ENCODE results near the gene CPZ. TPM values are rescaled to one million over a fixed set of nuclear protein-coding genes. Genes with fewer than 3 reads are reported as not detected.
"Not testable (repeated sequence)": the region's sequence is repeated elsewhere in the genome, so short reads cannot be mapped to it uniquely, and the experiment has no call there.

The CPZ gene
- total RNA-seq, 2 experiments from 2014 or later, result 0.21 to 0.23 TPM

DNA sequence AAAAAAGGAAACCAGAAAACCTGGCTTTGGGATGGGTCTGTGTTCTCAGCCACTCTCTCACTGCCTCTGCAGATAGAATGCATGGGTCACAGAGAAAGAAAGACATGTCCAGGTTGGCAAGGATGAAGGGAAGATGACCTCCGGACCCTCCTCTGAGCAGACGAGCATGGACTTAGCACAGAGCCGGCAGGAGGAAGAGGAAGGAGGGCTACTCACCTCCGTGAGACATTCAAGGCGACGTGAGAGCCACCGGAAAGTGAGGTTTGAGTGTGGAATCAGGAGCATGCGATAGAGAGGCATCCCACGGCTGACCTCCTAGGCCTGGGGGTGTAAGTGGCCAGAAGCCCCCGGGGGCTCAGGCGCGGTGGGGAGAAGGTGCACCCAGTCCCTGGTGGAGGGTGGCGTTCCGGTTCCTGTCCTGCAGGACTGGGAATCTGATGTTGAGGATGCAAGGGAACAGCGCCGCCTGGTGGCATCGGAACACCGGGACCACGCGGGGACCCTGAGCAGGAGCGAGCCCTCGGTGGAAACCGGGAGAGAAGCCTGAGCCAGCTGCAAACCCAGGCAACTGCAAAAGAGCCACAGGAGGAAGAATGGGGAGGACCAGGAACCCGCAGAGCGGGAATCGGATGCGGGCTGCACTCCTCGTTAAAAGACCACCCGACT lies 37.8 kb downstream of the CPZ start:
- H3K27ac Mint-ChIP-seq; ATAC-seq; DNase-seq; H3K4me1 Mint-ChIP-seq (ENCODE audit: low read depth); POLR2A ChIA-PET; H3K36me3 Mint-ChIP-seq (ENCODE audit: low read depth); H3K4me3 Mint-ChIP-seq; H3K9me3 Mint-ChIP-seq (ENCODE audit: insufficient read depth); CTCF ChIA-PET; H3K27me3 Mint-ChIP-seq (ENCODE audit: low read depth): not testable (repeated sequence)

DNA sequence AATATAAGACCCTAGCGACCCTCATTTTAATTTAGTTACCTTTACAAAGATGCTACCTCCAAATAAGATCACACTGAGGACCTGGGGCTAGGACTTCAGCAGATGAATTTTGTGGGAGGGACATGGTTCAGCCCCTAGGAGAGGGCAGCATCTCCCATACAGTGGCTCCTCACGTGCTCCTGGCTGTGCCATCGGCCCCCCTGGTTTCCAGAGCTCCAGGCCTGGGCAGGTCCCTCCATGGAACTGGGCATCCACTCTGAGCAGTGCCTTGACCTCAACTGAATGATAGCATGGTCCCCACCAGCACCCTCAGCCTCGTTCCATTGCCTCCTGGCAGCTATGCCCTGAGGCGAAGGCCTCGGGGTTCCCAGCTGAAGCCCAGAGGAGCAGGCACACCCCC lies 39.3 kb downstream of the CPZ start:
- ATAC-seq; H3K9me3 Mint-ChIP-seq (ENCODE audit: insufficient read depth); H3K27ac Mint-ChIP-seq; DNase-seq; CTCF ChIA-PET; H3K36me3 Mint-ChIP-seq (ENCODE audit: low read depth); H3K4me3 Mint-ChIP-seq; H3K4me1 Mint-ChIP-seq (ENCODE audit: low read depth); H3K27me3 Mint-ChIP-seq (ENCODE audit: low read depth); POLR2A ChIA-PET: not testable (repeated sequence)

DNA sequence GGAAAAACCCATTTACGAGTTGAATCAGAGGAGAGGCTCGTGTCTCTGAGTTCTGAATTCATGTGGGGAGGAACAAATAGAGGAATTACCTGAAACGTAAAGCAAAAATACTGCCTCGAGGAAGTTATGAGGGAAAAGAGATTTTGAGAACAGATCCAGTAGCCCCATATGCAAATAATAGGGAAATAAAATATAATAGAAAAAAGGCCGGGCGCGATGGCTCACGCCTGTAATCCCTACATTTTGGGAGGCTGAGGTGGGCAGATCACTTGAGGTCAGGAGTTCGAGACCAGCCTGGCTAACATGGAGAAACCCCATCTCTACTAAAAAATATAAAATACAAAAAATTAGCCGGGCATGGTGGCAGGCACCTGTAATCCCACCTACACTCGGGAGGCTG lies 42.2 kb downstream of the CPZ start:
- POLR2A ChIA-PET; H3K27ac Mint-ChIP-seq; CTCF ChIA-PET; H3K9me3 Mint-ChIP-seq (ENCODE audit: insufficient read depth); DNase-seq; H3K36me3 Mint-ChIP-seq (ENCODE audit: low read depth); H3K4me1 Mint-ChIP-seq (ENCODE audit: low read depth); H3K4me3 Mint-ChIP-seq; ATAC-seq; H3K27me3 Mint-ChIP-seq (ENCODE audit: low read depth): not testable (repeated sequence)

DNA sequence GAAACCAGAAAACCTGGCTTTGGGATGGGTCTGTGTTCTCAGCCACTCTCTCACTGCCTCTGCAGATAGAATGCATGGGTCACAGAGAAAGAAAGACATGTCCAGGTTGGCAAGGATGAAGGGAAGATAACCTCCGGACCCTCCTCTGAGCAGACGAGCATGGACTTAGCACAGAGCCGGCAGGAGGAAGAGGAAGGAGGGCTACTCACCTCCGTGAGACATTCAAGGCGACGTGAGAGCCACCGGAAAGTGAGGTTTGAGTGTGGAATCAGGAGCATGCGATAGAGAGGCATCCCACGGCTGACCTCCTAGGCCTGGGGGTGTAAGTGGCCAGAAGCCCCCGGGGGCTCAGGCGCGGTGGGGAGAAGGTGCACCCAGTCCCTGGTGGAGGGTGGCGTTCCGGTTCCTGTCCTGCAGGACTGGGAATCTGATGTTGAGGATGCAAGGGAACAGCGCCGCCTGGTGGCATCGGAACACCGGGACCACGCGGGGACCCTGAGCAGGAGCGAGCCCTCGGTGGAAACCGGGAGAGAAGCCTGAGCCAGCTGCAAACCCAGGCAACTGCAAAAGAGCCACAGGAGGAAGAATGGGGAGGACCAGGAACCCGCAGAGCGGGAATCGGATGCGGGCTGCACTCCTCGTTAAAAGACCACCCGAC lies 43.5 kb downstream of the CPZ start:
- H3K27ac Mint-ChIP-seq; CTCF ChIA-PET; POLR2A ChIA-PET; H3K36me3 Mint-ChIP-seq (ENCODE audit: low read depth); ATAC-seq; H3K27me3 Mint-ChIP-seq (ENCODE audit: low read depth); H3K4me1 Mint-ChIP-seq (ENCODE audit: low read depth); H3K9me3 Mint-ChIP-seq (ENCODE audit: insufficient read depth); H3K4me3 Mint-ChIP-seq; DNase-seq: not testable (repeated sequence)

DNA sequence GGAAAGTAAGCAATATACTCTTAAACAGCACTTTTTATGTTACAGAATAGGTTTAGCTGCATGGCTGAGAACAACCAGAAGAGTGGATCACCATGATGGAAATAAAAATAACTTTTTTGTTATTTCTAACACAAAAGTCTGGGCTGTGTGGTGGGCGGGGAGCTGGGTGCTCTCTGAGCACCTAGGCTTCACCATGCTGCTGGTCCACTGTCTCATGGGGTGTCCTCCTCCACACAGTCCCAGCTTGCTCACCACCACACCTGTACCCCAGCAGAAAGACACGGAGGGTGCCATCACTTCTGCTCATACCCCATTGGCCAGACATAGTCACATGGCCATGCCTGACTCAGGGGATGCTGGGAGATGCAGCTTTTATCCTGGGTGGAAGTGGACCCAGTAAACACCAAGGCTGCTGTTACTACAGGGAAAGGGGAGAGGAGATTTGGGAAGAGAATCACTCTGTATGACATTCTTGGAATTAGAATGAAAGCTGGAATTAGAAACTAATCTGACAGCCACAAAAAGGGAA lies 45.0 kb downstream of the CPZ start:
- CTCF ChIA-PET, result no interaction called here
- no peaks in the 10 kb centered on the region for H3K27me3 Mint-ChIP-seq (ENCODE audit: low read depth)
- H3K27ac Mint-ChIP-seq, result no peak overlapping the region

DNA sequence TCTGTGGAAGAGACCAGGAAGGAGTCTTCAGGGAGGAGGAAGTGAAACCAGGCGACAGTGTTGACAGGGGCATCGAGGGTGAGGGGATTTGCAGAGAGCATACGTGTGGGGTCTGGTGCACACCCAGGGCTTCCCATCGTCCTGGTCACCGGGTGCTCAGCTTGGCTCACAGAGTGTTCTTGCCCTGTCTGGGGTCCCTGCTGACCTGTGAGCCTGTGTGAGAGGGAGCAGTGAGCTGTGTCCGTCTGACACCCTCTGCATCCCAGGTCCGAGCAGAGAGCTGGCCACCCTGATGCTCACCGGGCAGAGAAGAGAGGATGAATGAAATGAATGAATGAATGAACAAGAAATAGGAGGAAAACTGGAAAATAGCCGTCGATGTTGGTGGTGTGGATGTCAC lies 46.5 kb downstream of the CPZ start:
- DNase-seq (no peak), ATAC-seq (no peak)
- no peak overlapping the region for H3K27ac Mint-ChIP-seq
- H3K36me3 Mint-ChIP-seq (ENCODE audit: low read depth), result no peaks in the 10 kb centered on the region
- CTCF ChIA-PET, result no interaction called here
- no peaks in the 10 kb centered on the region for H3K27me3 Mint-ChIP-seq (ENCODE audit: low read depth)
- H3K4me1 Mint-ChIP-seq (ENCODE audit: low read depth), result no peaks in the 10 kb centered on the region
- H3K4me3 Mint-ChIP-seq, result no peak overlapping the region
- POLR2A ChIA-PET, result no interaction called here
- no peaks in the 10 kb centered on the region for H3K9me3 Mint-ChIP-seq (ENCODE audit: insufficient read depth)

More for the DNA sequence above, 45.0 kb downstream of the CPZ start:
- no peaks in the 10 kb centered on the region for H3K36me3 Mint-ChIP-seq (ENCODE audit: low read depth)
- H3K4me1 Mint-ChIP-seq (ENCODE audit: low read depth), result no peaks in the 10 kb centered on the region
- ATAC-seq, result no peak
- POLR2A ChIA-PET, result no interaction called here
- DNase-seq, result no peak
- no peaks in the 10 kb centered on the region for H3K9me3 Mint-ChIP-seq (ENCODE audit: insufficient read depth)
- no peak overlapping the region for H3K4me3 Mint-ChIP-seq

DNA sequence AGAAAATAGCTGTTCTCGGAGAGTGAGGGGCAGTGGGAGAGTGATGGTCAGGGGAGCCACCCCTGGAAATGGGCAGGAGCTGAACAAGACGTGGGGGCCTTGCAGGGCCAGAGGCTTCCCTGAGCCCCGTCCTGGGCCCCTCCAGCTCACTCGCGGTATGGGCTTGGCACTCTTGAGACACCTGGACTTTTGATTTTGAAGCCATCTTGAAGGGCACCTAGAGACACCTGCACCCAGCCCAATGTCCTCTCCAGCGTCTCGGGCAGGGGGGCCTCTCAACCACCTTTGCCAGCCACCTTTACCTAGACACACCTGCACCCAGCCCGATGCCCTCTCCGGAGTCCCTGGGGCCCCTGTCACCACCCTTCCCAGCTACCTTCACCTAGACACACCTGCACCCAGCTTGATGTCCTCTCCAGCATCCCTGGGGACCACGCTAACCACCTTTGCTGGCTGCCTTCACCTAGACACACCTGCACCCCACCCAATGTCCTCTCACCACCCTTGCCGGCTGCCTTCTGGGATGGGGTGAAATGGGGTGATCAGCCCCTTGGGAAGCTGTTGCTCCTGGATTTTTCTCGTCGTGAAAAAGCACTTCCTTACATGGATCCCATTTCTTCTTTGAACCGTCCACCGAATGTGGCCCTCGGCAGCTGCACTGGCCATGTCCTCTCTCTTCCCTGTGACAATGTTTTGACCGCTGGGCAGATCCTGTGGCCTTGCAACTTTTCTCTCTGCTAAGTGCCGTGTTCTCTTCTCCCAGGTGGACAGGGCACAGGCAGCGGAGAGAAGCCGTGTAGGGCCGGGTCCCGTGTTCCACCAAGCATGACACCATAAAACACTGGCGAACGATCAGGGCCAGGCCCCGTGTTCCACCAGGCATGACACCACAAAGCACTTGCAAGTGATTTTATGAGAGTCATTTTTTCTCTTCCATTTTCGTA lies 47.5 kb downstream of the CPZ start:
- ChIA-PET POLR2A (no interaction called here), CTCF (no interaction called here)
- ATAC-seq (no peak), DNase-seq (no peak)
- no peaks in the 10 kb centered on the region for H3K36me3 Mint-ChIP-seq (ENCODE audit: low read depth)
- H3K4me1 Mint-ChIP-seq (ENCODE audit: low read depth), result no peaks in the 10 kb centered on the region
- H3K4me3 Mint-ChIP-seq, result no peak overlapping the region
- H3K9me3 Mint-ChIP-seq (ENCODE audit: insufficient read depth), result no peaks in the 10 kb centered on the region
- no peaks in the 10 kb centered on the region for H3K27me3 Mint-ChIP-seq (ENCODE audit: low read depth)
- H3K27ac Mint-ChIP-seq, result no peak overlapping the region

DNA sequence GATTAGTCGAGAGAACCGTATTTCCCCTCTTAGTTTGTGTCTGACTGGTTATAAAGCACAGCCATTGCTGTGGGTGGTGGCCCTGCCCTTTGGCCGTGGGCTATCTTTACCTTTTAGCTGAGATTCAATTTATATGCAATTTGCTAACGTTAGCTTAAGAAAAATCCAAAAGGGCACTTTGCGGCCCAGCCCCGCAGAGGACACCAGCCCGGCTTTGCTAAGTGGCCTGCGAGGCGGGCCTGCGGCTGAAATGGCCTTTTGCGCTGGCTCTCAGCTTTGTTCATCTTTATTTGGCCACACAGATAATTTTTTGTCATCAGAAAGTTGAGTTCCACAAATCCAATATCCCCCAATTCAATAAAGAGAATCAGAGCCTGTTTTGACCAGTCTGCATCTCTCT lies 48.3 kb downstream of the CPZ start:
- H3K4me3 Mint-ChIP-seq, result no peak overlapping the region
- H3K27me3 Mint-ChIP-seq (ENCODE audit: low read depth), result no peaks in the 10 kb centered on the region
- H3K36me3 Mint-ChIP-seq (ENCODE audit: low read depth), result no peaks in the 10 kb centered on the region
- H3K4me1 Mint-ChIP-seq (ENCODE audit: low read depth), result no peaks in the 10 kb centered on the region
- no peak for DNase-seq
- no peak for ATAC-seq
- ChIA-PET POLR2A (no interaction called here), CTCF (no interaction called here)
- no peak overlapping the region for H3K27ac Mint-ChIP-seq
- H3K9me3 Mint-ChIP-seq (ENCODE audit: insufficient read depth), result no peaks in the 10 kb centered on the region

DNA sequence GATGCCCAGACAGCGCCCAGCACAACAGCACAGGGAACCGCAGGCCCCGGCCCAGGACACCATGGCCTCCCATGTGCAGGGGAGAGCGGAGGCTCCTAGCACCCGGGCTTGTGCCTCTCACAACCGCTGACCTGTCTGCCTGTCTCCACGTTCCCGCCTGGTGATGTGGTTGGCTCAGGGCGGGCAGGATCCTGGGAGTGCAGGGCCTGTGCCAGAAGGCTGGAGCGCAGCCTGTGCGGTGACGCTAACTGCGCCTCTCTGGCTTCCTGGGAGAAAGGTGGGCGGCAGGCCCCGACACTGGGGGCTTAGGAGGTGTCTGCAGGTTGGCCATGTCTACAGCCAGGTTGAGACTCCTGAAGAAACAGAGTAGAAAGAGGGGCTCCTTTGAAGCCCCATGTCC lies 48.7 kb downstream of the CPZ start:
- Mint-ChIP-seq H3K36me3 (ENCODE audit: low read depth) (no peaks in the 10 kb centered on the region), H3K4me1 (ENCODE audit: low read depth) (no peaks in the 10 kb centered on the region), H3K9me3 (ENCODE audit: insufficient read depth) (no peaks in the 10 kb centered on the region), H3K27me3 (ENCODE audit: low read depth) (no peaks in the 10 kb centered on the region), H3K4me3 (no peak overlapping the region), H3K27ac (no peak overlapping the region)
- ChIA-PET CTCF (no interaction called here), POLR2A (no interaction called here)
- ATAC-seq (no peak), DNase-seq (no peak)

DNA sequence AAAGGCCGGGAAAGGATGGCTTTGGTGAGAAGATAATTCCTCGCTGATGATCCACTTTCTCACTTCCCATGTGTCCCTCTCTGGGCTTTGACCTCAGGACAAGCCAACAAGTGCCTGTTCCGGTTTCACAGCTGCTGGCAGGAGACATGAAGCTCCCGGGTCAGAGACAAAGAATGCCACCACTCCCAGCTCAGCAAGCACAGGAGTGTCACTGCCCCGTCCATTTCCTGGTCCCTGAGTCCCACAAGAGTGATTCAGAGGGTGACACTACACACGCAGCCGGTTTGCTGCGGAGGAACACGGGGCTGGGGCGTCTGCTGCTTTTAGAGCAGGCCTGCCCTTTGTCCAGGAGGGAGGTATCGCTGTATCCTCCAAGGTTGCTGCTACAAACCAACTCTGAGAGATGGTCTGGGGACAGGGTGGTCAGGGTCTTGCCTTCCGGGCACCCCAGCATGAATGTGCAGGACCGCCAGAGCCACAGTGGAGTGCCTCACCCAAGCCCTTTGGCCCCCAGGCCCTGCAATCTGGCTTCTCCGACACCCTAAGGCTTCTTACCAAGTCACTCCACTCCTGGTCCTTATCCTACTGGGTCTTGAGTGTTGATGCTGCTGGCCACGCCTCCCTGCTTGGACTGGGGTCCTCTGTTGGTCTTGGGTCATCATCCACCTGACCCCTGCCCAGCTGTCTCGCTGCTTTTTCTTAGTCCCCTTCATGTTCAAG lies 49.5 kb downstream of the CPZ start:
- Mint-ChIP-seq H3K9me3 (ENCODE audit: insufficient read depth) (no peaks in the 10 kb centered on the region), H3K27me3 (ENCODE audit: low read depth) (no peaks in the 10 kb centered on the region), H3K4me3 (no peak overlapping the region), H3K36me3 (ENCODE audit: low read depth) (no peaks in the 10 kb centered on the region), H3K4me1 (ENCODE audit: low read depth) (no peaks in the 10 kb centered on the region), H3K27ac (no peak overlapping the region)
- DNase-seq (no peak), ATAC-seq (no peak)
- CTCF ChIA-PET, result no interaction called here
- POLR2A ChIA-PET, result no interaction called here

DNA sequence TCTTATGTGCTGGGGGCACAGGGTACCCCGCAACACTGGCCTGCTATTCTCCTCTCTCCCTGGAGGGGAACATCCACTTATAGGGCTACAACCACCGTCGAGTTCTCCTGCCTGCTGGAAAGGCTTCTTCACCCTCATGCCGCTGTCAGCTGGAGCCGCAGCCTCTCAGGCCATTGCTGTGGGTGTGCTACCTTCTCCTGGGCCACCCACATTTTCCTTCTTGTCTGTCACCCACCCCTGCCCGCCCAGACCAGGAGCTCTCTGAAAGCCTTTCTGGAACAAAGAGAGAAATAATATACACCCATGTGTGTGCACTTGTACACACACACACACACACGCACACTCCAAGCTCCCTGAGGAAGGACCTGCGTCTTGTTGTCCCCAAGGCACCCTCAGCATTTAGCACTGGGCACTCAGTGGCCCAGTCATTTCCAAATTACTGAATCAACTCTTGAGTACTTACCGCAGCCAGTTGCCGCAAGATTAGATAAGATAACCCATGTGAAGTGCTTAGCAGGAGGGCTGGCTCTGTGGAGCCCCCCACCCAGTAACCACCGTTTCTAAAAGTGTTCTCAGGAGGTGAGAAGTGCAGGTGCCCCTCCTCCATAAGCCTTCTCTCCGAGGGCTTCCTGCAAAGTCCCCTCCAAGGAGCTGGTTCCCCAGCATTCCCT lies 50.2 kb downstream of the CPZ start:
- H3K4me1 Mint-ChIP-seq (ENCODE audit: low read depth), result no peaks in the 10 kb centered on the region
- H3K36me3 Mint-ChIP-seq (ENCODE audit: low read depth), result no peaks in the 10 kb centered on the region
- no peak overlapping the region for H3K4me3 Mint-ChIP-seq
- CTCF ChIA-PET, result no interaction called here
- ATAC-seq (no peak), DNase-seq (no peak)
- H3K27me3 Mint-ChIP-seq (ENCODE audit: low read depth), result no peaks in the 10 kb centered on the region
- H3K9me3 Mint-ChIP-seq (ENCODE audit: insufficient read depth), result no peaks in the 10 kb centered on the region
- POLR2A ChIA-PET, result no interaction called here
- no peak overlapping the region for H3K27ac Mint-ChIP-seq

Measured in activated CD8-positive, alpha-beta T cell treated with anti-CD3 and anti-CD28 coated beads, Interleukin-2, amount 10 ng/mL, durations not matched to agents 7 days and 5 days (primary cell).